Activated effector memory CD4-positive, alpha-beta T cell treated with anti-CD3 and anti-CD28 coated beads, Interleukin-2, amount 50 U/mL, for 16 hours (primary cell): ENCODE measurements around the gene IGF2R.
"Not testable (repeated sequence)": the region's sequence is repeated elsewhere in the genome, so short reads cannot be mapped to it uniquely, and the experiment has no call there.

Source experiments
- DNase-seq: peaks from one replicate; pipeline ENCODE4 v3.0.0-alpha.2; 2020

IGF2R gene

DNA sequence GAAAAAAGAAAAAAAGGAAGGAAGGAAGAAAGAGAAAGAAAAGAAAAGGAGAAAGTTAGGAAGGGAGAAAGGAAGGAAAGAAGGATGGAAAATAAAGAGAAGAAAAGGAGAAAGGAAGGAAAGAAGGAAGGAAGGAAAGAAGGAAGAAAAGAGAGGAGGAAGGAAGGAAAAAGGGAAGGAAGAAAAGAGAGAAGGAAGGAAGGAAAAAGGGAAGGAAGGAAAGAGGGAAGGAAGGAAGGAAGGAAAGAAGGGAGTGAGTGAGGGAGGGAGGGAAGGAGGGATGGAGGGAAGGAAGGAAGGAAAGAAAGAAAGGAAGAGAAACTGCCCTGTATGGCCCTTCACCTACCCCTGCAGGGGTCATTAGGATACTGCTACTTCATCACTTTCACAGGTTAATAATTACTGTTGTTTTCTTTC, 12.9 kb upstream of the IGF2R start:
- DNase-seq = no peak

DNA sequence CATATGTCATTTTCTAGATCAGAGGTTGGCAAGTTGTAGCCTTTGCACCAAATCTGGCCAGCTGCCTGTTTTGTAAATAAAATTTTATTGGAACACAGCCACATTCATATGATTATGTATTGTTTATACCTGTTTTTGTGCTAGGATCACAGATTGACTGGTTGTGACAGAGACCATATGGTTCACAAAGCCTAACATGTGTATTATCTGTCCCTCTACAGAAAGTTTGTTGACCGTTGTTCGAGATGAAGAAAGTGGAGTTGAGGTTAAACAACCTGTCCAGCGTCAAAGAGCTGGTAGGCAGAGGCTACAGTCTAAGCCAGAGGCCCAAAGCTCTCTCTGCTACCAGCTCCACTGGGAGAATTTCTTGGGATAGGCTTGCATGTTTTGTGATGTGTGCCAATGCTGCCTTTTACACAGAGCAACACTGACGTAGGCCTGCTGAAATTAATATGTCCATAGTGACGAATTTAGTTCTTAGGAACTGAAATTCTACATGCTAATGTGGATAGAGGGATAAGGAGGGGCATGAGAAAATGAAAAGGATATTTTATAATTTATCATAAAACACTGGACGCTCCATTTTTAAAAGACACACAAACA, 11.7 kb upstream of the IGF2R start:
- no peak for DNase-seq

DNA sequence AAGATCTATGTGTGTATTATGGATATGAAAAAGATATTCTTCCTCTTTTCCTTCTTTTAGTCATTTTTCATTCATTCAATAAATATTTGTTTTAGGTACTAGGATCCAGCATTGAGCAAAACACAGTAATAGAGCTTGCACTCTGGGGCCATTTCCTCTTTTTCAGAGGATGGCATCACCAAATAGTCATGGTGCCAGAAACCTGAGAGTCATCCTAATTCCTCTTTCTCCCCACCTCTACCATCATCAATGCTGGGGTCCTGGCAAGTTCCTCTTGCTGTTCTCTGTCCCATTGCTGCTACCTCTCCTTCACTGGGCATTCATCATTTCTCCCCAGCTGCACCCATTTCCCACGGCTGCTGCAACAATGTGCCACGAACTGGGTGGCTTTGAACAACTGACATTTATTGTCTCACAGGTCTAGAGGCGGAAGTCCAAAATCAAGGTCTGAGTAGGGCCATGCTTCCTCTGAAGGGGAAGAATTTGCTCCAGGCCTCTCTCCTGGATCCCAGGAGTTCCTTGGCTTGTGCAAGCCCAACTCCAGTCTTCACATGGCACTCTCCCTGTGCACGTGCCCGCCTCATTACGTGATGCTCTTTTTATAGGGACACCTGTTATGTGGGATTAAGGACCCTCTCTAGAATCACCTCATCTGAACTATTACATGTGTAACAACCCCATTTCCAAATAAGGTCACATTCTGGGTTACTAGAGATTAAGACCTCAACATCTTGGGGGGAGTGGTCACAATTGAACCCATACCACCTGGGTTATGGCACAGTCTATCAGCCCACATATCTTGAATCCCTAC, 9.5 kb upstream of the IGF2R start:
- DNase-seq = no peak

DNA sequence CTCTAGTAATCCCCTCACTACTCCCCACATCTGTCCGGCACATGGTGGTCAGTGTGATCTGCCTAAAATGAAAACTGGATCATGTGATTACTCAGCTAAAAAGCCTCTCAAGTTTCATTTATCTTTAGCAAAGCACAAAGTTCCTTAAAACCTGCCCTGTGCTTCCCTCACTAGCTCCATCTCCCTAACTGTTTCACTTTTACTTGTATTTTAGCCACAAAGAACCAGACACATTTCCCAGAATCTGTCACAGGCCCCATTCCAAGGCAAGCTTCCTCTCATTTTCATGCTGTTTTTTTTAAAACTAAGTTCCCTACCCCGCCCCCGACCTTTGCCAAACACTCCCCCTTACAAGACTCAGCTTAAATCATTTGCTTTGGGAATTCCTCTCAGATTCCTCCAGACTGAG, 8.9 kb upstream of the IGF2R start:
- DNase-seq = no peak

DNA sequence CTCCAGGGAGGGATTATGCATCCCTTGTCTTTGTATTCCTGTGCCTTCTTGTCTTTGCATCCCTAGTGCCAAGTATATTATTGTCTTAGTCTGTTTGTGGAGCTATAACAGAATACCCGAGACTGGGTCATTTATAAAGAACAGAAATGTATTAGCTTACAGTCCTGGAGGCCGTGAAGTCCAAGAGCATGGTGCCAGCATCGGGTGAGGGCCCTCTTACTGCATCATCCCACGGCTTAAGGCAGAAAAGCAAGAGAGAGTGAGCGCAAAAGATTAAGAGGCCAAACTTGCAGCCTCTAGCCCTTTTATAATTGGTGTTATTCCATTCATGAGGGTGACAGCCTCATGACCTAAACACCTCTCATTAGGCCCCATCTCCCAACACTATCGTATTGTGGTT, 8.4 kb upstream of the IGF2R start:
- no peak for DNase-seq

DNA sequence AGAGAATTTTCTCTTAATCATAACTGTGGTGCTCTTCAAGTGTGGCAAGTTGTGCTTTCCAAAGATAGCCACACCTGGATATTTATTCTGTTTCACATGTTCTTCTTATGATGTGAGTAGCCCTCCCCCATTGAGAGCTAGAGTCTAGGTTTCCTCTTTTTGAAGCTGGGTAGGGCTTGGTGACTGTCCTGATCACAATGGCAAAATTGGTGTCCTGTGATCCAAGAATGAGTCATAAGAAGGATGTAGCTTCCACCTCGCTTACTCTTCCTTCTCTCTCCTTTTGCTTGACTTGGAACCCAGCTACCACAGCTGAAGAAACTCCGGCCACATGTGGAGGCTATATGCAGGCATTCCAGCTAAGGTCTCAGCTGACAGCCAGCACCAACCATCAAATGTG, 7.4 kb upstream of the IGF2R start:
- no peak for DNase-seq

DNA sequence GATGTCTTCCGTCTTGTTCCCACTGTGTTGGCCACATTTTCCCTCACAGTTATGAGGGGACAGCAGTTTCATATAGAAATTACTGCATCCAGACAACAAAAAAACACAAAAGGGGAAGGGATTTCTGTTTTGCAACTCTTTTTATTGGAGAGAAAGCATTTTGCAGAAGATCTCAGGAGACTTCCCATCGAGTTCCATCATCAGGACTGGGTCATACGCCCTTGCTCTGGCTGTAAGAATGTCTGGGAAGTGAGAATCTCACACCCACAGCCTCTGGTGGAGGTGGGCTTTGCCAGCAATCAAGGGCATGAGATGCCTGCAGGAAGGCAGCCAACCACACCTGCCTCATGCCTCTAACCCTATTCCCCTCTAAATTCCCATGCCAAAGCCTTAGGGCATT, 5.8 kb upstream of the IGF2R start:
- no peak for DNase-seq

DNA sequence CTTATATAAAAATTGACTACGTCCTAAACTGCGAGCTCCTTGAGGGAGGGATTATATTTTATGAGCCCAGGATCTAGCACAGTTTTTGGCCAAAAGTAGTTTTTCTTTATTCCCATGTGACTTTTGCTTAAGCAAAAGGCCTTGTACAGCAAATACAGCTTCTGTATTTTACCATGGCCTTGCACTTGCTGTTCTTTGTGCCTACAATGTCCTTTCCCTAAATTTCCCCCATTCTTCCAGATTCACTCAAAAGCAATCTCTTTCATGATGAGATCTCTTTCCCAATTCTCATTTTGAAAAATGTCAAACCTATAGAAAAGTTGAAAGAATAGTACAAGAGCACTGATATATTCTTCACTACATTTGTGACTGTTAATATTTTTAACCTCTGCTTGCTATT, 4.8 kb upstream of the IGF2R start:
- DNase-seq = no peak

DNA sequence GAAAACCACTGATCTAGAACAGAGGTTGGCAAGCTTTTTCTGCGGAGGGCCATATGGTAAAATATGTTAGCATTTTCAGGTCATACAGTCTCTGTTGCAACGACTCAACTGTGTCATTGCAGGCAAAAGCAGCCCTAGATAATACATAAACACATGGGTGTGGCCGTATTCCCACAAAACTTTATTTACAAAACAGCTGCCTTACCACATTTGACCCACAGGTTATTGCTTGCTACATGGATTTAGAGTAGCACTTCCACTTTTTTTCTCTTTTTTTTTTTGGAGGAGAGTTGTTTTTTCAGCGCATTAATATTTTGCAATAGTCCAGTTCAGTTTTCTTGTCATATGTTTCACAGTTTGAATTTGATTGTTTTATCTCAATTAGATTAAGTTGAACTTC, 2.5 kb upstream of the IGF2R start:
- DNase-seq = no peak

DNA sequence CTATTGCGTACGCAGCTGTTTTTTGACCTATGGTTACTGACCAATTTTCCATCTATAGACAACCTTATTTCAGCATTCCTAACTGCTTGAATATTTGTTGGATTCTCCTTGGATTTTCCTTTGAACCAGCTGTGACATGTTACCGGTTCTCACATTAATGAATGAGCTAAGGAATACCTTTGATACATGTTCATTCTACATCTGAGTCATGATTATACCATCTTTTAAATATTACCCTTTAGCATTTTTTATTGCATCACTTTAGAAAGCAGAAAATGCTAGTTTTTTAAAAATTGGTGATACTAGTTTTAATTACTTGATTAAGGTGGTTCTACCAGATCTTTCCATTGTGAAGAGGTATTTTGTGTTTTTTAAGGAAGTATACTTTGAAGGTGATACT, 1.9 kb upstream of the IGF2R start:
- no peak for DNase-seq

DNA sequence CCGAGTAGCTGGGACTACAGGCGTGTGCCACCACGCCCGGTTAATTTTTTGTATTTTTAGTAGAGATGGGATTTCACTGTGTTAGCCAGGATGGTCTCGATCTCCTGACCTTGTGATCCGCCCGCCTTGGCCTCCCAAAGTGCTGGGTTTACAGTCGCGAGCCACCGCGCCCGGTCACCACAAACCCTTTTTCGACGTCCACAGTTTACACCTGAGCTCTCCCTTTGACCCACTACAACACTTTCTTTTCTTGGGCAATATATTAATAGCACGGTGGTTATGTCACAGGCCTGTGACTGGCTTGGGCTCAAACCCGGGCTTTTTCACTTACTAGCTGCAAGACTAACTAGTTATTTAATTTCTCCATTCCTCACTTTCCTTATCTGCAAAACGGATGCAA, 1.3 kb upstream of the IGF2R start:
- not testable (repeated sequence) for DNase-seq

DNA sequence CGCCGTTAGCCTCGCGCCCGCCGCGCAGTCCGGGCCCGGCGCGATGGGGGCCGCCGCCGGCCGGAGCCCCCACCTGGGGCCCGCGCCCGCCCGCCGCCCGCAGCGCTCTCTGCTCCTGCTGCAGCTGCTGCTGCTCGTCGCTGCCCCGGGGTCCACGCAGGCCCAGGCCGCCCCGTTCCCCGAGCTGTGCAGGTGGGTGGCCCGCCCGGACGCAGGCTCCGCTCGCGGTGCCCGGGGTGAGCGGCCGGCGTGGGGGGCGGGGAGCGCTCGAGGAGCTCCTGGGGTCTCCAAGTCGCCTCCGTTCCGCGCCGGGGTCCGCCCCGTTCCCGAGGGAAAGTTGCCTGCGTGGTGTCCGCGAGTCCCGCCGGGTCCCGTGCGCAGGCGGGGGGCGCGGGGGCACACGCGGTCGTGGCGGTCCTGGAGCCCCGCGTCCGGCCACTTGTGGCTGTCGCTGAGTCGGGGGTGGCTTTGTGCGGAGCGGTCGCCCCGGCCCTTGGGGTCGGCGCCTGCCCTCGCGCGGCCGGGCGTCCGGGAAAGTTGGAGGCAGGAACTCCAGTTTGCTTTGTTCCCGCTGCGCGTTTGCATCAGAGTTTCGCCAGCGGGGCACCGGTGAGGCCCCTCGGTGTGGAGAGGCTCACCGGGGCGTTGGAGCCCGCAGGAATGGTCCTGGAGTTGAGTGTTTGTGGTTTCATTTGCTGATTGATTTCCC, 476 bp downstream of the IGF2R start:
- DNase-seq = peak; percentile 78

DNA sequence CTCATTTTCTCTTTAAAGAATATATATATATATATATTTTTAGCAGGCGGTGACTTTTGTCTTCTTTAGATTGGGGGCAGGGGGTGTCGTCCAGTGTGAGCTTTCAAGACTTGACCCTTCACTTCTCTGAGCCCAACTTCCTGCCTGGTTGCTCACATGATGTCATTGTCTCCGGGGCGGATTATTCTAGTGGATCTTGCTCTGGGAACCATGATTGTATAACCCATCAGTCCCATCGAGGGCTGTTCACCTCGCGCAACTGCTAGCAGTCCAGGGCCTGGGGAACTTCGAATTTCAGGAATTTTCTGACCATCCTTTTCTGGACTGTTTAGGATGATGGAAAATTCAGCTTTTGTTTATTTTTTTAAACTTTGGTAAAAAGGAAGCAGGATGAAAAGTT, 1.0 kb downstream of the IGF2R start:
- DNase-seq = peak; percentile 74

DNA sequence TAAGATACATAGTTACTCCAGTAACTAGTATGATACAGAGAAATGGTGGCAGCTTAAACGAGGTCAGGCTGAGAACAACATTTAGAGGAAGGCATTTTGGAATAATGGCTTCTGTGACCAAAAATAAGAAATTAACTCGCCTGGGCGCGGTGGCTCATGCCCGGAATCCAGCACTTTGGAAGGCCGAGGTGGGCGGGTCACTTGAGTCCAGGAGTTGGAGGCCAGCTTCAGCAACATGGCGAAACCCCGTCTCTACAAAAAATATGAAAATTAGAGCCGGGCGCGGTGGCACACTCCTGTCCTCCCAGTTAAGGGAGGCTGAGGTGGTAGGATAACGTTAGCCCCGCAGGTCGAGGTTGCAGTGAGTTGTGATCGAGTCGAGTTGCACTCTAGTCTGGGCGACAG, 1.8 kb downstream of the IGF2R start:
- DNase-seq = no peak

DNA sequence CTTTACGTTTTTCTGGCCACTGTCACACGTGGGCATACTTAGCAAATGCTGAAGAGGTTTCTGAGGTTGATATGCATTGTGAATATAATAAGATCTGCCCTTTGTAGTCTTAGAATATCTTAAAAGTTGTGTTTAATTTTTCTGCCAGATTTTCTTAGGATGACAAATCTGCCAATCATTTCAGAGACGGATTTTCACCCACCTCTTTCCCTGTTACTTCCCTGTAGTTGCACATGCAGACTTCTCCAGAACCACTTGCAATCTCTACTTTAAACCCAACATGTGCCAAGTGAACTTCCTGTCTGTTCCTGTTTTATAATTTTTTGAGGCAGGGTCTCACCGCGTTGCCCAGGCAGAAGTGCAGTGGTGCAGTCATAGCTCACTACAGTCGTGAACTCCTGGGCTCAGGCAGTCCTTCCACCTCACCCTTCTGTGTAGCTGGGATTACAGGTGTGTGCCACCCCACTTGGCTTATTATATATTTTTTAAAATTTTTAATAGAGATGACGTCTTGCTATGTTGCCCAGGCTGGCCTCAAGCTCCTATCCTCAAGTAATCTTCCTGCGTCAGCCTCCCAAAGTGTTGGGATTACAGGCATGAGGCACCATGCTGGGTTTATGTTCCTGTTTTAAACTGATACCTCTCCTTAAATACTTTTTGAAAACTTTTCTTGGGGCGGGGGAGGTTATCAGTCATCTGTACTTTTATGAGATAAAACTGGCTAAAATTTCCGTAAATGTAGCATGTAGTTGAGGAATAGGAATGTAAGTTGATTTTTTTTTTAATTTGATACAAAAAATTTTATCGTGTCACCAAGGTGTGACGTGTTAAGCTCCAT, 2.7 kb downstream of the IGF2R start:
- no peak for DNase-seq

DNA sequence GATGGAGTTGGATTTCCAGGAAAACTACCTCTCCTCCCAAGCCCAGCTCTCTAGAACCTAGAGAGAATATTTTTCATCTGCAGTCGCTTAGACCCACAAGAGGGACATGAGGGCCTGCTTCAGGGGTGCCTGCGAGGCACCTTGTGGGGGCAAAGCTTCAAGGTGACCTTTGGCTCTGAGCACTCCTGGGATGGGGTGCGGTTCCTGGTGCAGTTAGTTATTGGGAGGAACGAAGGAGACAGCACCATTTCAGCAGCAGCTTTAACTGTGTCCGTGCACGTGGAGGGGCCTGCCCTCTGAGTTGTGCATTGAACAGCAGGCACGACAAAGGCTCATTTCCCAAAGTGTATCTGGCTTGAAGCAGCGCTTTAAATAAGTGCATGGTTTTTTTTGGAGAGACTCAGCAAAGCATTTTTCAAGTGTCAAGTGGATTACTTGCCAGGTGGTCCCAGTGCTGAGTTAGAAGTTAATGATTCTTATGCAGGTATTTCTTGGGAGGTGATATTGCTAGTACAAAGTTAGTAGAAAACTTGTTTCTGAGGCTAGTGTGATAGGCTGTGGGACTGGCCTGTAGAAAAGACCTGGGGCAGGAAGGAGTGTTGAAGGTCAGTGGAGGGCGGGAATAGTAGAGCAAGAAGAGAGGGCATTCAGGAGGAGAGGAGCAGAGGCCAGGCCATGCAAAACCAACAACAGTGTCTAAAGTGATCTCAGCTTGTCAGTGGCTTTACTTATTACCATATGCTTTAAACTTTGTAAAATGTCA, 3.8 kb downstream of the IGF2R start:
- DNase-seq = no peak

DNA sequence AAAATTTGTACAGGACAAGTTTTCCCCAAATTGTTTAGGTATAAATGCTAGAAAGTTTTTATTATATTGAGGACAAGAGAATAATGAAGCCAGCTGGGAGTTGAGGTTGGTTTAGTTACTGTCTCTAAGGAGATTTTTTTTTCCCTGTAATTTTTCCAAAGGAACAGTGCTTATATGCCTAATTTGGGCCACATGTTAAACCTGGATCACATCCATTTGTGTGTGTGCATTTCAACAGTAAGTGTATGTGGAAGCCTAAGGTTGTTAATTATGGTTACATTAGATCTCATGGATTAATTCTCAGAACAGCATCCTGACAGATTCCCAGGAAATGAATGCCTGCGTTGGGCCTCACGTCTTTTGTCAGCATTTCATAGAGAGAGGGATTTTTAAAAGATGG, 4.5 kb downstream of the IGF2R start:
- no peak for DNase-seq

DNA sequence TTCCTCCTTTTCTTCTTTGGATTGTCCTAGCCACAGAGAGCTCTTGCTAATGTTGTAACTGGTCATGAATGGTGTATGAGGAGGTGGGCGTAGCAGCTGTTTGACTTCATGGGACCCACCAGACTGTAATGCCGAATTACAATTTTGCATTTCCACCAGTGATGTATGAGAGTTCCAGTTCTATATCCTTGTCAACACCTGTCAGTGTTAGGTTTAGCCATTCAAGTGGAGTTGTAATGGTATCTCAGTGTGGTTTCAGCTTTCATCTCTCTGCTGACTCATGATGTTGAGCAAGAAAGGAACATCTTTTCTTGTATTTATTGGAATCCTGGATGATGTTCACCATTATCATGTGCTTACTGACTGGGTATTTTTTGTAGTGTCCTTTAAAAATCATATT, 5.1 kb downstream of the IGF2R start:
- DNase-seq = no peak

DNA sequence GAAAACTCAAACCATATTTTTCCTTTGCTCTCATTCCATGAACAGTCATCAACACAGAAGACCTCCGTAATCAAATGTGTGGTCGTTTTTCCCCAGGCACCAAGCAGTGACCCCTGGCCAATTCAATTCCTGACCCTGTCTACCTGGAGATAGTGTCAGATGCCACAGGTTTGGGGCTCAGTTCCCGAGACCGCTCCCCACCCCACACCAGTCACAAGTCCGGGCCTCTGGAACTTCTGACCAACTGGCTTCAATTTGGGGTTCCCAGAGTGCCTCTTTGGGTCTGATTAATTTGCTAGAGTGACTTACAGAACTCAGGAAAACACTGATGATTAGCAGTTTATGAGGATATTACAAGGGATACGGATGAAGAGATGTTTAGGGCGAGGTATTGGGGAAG, 6.0 kb downstream of the IGF2R start:
- DNase-seq = no peak

DNA sequence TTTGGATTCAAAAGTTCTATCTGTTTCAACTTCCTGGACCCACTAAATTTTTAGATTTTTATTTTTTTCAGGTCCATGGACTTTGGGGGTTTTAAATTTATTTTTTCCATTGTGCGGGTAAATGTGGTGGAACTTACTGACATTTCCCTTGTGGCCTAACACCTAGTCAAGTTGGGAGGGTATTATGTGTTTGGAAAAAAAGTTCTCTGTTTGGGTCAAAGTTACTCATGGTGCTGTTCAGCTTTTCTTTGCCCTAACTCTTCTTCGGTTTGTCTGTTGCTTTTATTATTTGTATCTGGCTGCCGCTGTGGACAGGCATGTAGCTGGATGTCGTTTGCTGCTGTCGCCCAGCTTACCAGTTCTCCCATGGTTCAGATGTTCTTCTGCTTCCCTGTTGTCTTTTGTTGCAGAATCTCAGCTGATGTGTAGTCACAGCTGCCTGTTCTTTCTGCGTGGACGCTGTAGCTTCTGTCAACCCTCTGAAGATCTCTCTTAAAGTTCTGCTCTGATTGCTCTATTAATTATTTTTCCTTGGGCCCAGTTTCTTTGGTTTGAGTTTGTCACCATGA, 7.9 kb downstream of the IGF2R start:
- no peak for DNase-seq

DNA sequence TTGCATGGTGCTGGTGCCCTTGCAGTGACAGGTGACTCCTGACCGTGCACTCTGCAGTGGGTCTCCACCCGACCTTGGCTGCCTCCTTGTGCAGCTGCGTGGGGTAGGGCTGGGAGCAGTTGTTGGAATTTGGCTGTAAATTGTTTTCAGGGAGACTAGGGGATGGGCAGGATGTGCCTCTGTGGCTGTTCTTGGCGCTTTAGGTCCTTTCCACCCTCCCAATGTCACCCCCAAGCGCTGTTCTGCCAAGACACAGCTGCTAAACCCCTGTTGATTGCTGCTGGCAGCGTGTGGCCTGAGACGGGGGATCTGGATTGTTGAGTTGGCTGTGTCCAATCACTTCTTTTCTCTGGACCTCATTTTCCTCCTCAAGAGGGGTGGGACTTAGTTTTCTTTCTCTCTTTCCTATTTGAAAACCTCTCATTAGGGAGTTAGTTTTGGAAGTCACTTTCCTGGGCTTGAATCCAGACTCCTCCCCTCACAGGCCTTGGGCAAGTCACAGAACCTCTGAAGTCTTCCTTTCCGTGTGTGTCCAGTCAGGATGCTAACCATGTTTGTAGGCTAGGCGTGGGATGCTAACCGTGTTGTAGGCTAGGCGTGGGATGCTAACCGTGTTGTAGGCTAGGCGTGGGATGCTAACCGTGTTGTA, 8.5 kb downstream of the IGF2R start:
- DNase-seq = no peak

DNA sequence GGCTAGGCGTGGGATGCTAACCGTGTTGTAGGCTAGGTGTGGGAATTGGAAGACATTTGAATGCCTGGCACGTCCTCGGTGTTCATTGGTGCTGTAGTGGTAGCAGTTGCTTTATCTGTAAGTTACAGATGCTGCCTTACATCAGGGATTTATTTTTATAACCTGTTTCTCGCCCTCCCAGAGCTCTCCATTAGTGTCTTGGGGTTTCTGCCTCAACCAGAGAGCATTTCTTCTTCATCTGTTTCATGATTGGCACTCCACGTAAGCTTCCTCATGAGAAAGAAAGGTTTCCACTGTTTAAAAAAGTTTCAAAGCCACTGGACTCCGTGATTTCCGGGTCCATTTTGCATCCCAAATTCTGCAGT, 9.0 kb downstream of the IGF2R start:
- no peak for DNase-seq
